Measurements from ENCODE around the gene PMF1. TPM values are rescaled to one million over a fixed set of nuclear protein-coding genes. Genes with fewer than 3 reads are reported as not detected.

PMF1 gene
- total and polyA plus RNA-seq, 2 experiments from 2014 or later = 112 to 118 TPM

- DNase-seq (ENCODE audit: low spot score) = no peak
- no peaks in the 10 kb centered on the region; the same call in 1 of the 2 replicates for H3F3A ChIP-seq (replicated peaks; ENCODE audit: low read depth)
- H3K4me1 ChIP-seq (ENCODE audit: insufficient read depth) = peaks cover 5% of the 10 kb centered on the region; the same call in 1 of the 2 replicates
- no peak overlapping the region for H3K4me2 ChIP-seq
- no peaks in the 10 kb centered on the region for H3K9me2 ChIP-seq (ENCODE audit: insufficient read depth)
- peaks cover 14% of the 10 kb centered on the region for H3K27me3 Mint-ChIP-seq (ENCODE audit: insufficient read depth, low read depth, poor library complexity)
- no peaks in the 10 kb centered on the region for H3K27me3 ChIP-seq (ENCODE audit: insufficient read depth)
- H3K9me3 Mint-ChIP-seq = no peaks in the 10 kb centered on the region
- peaks cover 36% of the 10 kb centered on the region for H3K36me3 ChIP-seq (ENCODE audit: insufficient read depth)
- H3K27ac Mint-ChIP-seq = no peak overlapping the region
- H3K79me2 ChIP-seq (replicated peaks; ENCODE audit: insufficient read depth) = no peaks in the 10 kb centered on the region
- H3K27ac ChIP-seq (ENCODE audit: low read depth) = no peak overlapping the region
- no peak overlapping the region for H2AFZ ChIP-seq
- H3K4me3 ChIP-seq = no peak overlapping the region
- no peak overlapping the region for H3K4me3 Mint-ChIP-seq
- no peak for ATAC-seq
- H3K36me3 Mint-ChIP-seq (ENCODE audit: low read depth) = peaks cover 78% of the 10 kb centered on the region
- H3K4me1 Mint-ChIP-seq = peaks cover 9% of the 10 kb centered on the region; the same call in 2 of the 3 replicates
- TF ChIP-seq CTCF (conservative IDR thresholded peaks at IDR 0.05; ENCODE audit: low read depth in 2 of 2) (no peak), POLR2AphosphoS5 (IDR thresholded peaks at IDR 0.05; ENCODE audit: low read depth) (no peak), EZH2phosphoT487 (IDR thresholded peaks at IDR 0.05; ENCODE audit: unreplicated experiment) (no peak), ETS1 (IDR thresholded peaks at IDR 0.05) (no peak), REST (IDR thresholded peaks at IDR 0.05; ENCODE audit: unreplicated experiment) (no peak), ZNF114 (CRISPR knock-in tag; IDR thresholded peaks at IDR 0.05) (no peak), NANOG (IDR thresholded peaks at IDR 0.05; ENCODE audit: borderline replicate concordance) (no peak), CREB1 (CRISPR knock-in tag; IDR thresholded peaks at IDR 0.05; ENCODE audit: low read depth) (no peak), ZNF331 (CRISPR knock-in tag; IDR thresholded peaks at IDR 0.05; ENCODE audit: low read depth) (no peak)
- no peaks in the 10 kb centered on the region for H4K20me1 ChIP-seq (replicated peaks; ENCODE audit: insufficient read depth)
These were observed 40.8 kb downstream of the PMF1 start for GRCh38 chr1:156253634-156254033.

- no peak overlapping the region for H3K27ac ChIP-seq (ENCODE audit: low read depth)
- TF ChIP-seq ZNF114 (CRISPR knock-in tag; IDR thresholded peaks at IDR 0.05) (no peak), CREB1 (CRISPR knock-in tag; IDR thresholded peaks at IDR 0.05; ENCODE audit: low read depth) (no peak), ZNF462 (CRISPR knock-in tag; IDR thresholded peaks at IDR 0.05) (no peak)
These were observed 44.9 kb downstream of the PMF1 start for GRCh38 chr1:156257711-156258110.

More at GRCh38 chr1:156257711-156258110, 44.9 kb downstream of the PMF1 start:
- no peaks in the 10 kb centered on the region for H3K9me3 Mint-ChIP-seq
- no peak overlapping the region for H3K27ac Mint-ChIP-seq
- no peak for ATAC-seq
- H3K27me3 Mint-ChIP-seq (ENCODE audit: insufficient read depth, low read depth, poor library complexity) = peaks cover 7% of the 10 kb centered on the region
- Histone ChIP-seq H2AFZ (no peak overlapping the region), H3F3A (replicated peaks; ENCODE audit: low read depth) (peaks cover 3% of the 10 kb centered on the region; the same call in 1 of the 2 replicates), H3K27me3 (ENCODE audit: insufficient read depth) (no peaks in the 10 kb centered on the region), H3K79me2 (replicated peaks; ENCODE audit: insufficient read depth) (no peaks in the 10 kb centered on the region), H4K20me1 (replicated peaks; ENCODE audit: insufficient read depth) (peaks cover 3% of the 10 kb centered on the region; the same call in 1 of the 2 replicates), H3K36me3 (ENCODE audit: insufficient read depth) (peaks cover 57% of the 10 kb centered on the region), H3K4me3 (no peak overlapping the region), H3K9me2 (ENCODE audit: insufficient read depth) (no peaks in the 10 kb centered on the region), H3K4me2 (no peak overlapping the region), H3K4me1 (ENCODE audit: insufficient read depth) (no peaks in the 10 kb centered on the region)
- H3K4me1 Mint-ChIP-seq = no peaks in the 10 kb centered on the region
- no peak overlapping the region for H3K4me3 Mint-ChIP-seq
- peaks cover 77% of the 10 kb centered on the region for H3K36me3 Mint-ChIP-seq (ENCODE audit: low read depth)
- no peak for DNase-seq (ENCODE audit: low spot score)
